DND-41 (cell line): ENCODE measurements around the gene PRKCB.

ENCODE experiments used
- CTCF ChIP-seq: IDR thresholded peaks from 2 replicates; pipeline ENCODE4 v1.5.1; 2012; ENCODE audit warnings: borderline replicate concordance, low read length, moderate library complexity, mild to moderate bottlenecking; ENCODE audit not compliant: poor library complexity, severe bottlenecking; ENCODE audit errors: extremely low read depth
- EZH2 ChIP-seq: IDR thresholded peaks from 3 replicates; pipeline ENCODE4 v1.6.1; 2012; ENCODE audit warnings: borderline replicate concordance, low read depth, mild to moderate bottlenecking, moderate library complexity, low read length, inconsistent platforms; ENCODE audit not compliant: severe bottlenecking

DNA sequence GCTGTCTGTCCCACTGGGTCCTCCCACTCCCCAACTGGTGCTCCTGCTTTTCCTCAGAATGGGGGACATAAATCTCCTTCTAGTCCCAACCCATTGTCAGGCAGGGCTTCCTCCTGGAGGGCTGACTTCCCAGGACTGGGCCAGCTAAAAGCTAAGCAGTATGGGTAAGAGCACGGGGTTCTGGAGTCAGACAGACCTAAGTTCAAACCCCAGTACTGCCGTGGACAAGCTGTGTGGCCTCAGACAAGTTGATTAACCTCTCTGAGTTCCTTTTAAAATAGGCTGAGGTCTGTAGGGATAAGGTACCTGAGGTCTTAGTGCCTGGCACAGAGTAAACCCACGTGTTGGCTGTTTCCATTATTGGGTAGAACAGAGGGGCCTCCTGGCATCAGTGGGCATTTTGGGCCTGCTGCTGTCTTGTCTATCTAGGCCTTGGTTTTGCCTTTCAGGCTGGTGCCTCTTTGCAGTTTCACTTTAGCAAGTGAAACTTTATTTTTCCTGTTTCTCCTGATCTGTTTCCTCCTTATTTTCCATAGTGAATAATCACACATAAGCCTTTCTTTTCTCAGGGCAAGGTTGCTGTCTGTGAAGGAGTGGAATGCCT is 114.6 kb downstream of the PRKCB start:
- TF ChIP-seq CTCF: no peak
- TF ChIP-seq EZH2: no peak
